Activated naive CD4-positive, alpha-beta T cell treated with anti-CD3 and anti-CD28 coated beads for 36 hours (primary cell): ENCODE measurements around the gene MYL12A. TPM values are rescaled to one million over a fixed set of nuclear protein-coding genes. Genes with fewer than 3 reads are reported as not detected.
A peak's percentile ranks its signal among the peaks of the same experiment; 100 is the strongest.

Experiments used
- CTCF ChIA-PET: fragments of 350-600 bp; sonication (Branson Sonifier 250); formaldehyde crosslinking; loops from one replicate; lab custom pipeline; 2021; ENCODE audit warnings: antibody characterized with exemption; lab: Charles Lee
- DNase-seq: peaks from one replicate; pipeline ENCODE4 v3.0.0-alpha.2; 2020
- H3K27ac Mint-ChIP-seq: one replicate; pipeline ENCODE4 v1.8.0; 2021; ENCODE audit warnings: mild to moderate bottlenecking, mixed read lengths
- H3K27me3 Mint-ChIP-seq: one replicate; pipeline ENCODE4 v1.8.0; 2021; ENCODE audit warnings: low read depth, mixed read lengths
- H3K36me3 Mint-ChIP-seq: one replicate; pipeline ENCODE4 v1.8.0; 2021; ENCODE audit warnings: low read depth, mixed read lengths
- H3K4me1 Mint-ChIP-seq: one replicate; pipeline ENCODE4 v1.8.0; 2021; ENCODE audit warnings: low read depth, mixed read lengths
- H3K4me3 Mint-ChIP-seq: one replicate; pipeline ENCODE4 v1.8.0; 2021; ENCODE audit warnings: mild to moderate bottlenecking, moderate library complexity, mixed read lengths
- H3K9me3 Mint-ChIP-seq: one replicate; pipeline ENCODE4 v1.8.0; 2021; ENCODE audit warnings: mixed read lengths
- intact Hi-C: fragments of 100-400 bp; cut with micrococcal nuclease; formaldehyde crosslinking; loops from one replicate; pipeline ENCODE4 v1.15.1; 2023
- total RNA-seq, 2 experiments: library from RNA; stranded (reverse); gene quantifications; one replicate each; pipeline ENCODE4 v1.2.3, GENCODE V29; 2021

MYL12A gene
- total RNA-seq, 2 experiments from 2014 or later, result 328 to 335 TPM

- Mint-ChIP-seq H3K36me3 (no peaks in the 10 kb centered on the region), H3K4me3 (no peak overlapping the region), H3K27me3 (no peaks in the 10 kb centered on the region), H3K27ac (no peak overlapping the region), H3K4me1 (peaks cover 5% of the 10 kb centered on the region), H3K9me3 (no peaks in the 10 kb centered on the region)
- CTCF ChIA-PET, result interaction anchor here (1.6 kb wide), 1 partner anchor 79 kb away, joined by 4 read pairs; no protein-coding TSS in a partner anchor
- intact Hi-C loops, result no loop called here
- DNase-seq, result no peak
Measured at GRCh38 chr18:3230401-3231334, 16.9 kb upstream of the MYL12A start.

GRCh38 chr18:3233004-3233403 lies 14.6 kb upstream of the MYL12A start:
- Mint-ChIP-seq H3K36me3 (no peaks in the 10 kb centered on the region), H3K9me3 (no peaks in the 10 kb centered on the region), H3K27me3 (no peaks in the 10 kb centered on the region), H3K4me1 (peaks cover 2% of the 10 kb centered on the region), H3K4me3 (no peak overlapping the region), H3K27ac (no peak overlapping the region)
- DNase-seq, result no peak
- intact Hi-C loops, result no loop called here
- CTCF ChIA-PET, result no interaction called here

GRCh38 chr18:3233433-3234168 lies 14.0 kb upstream of the MYL12A start:
- peaks cover 2% of the 10 kb centered on the region for H3K4me1 Mint-ChIP-seq
- H3K36me3 Mint-ChIP-seq, result no peaks in the 10 kb centered on the region
- H3K27ac Mint-ChIP-seq, result no peak overlapping the region
- no peaks in the 10 kb centered on the region for H3K27me3 Mint-ChIP-seq
- no peak overlapping the region for H3K4me3 Mint-ChIP-seq
- CTCF ChIA-PET, result interaction anchor here (1.1 to 3.4 kb wide), 3 partner anchors 12 to 104 kb away, joined by 3 to 15 read pairs (median 4); partner anchors contain the start of gene MYL12A
- no peak for DNase-seq
- no peaks in the 10 kb centered on the region for H3K9me3 Mint-ChIP-seq
- intact Hi-C loops, result loop anchor here (2.0 kb wide), 1 partner anchor 15 kb away; the partner anchor contains the start of gene MYOM1

GRCh38 chr18:3234457-3234856 lies 13.1 kb upstream of the MYL12A start:
- Mint-ChIP-seq H3K4me3 (no peak overlapping the region), H3K4me1 (peaks cover 2% of the 10 kb centered on the region), H3K36me3 (no peaks in the 10 kb centered on the region), H3K9me3 (no peaks in the 10 kb centered on the region), H3K27ac (no peak overlapping the region), H3K27me3 (no peaks in the 10 kb centered on the region)
- DNase-seq, result no peak
- CTCF ChIA-PET, result interaction anchor here (0.6 to 3.4 kb wide), 7 partner anchors 9 to 286 kb away, joined by 3 to 15 read pairs (median 4); partner anchors contain the start of gene MYL12A
- intact Hi-C loops, result loop anchor here (2.0 kb wide), 1 partner anchor 16 kb away; the partner anchor contains the start of gene MYOM1

- Mint-ChIP-seq H3K4me3 (no peak overlapping the region), H3K27me3 (no peaks in the 10 kb centered on the region), H3K9me3 (peaks cover 6% of the 10 kb centered on the region), H3K36me3 (peaks cover 6% of the 10 kb centered on the region), H3K4me1 (peaks cover 2% of the 10 kb centered on the region), H3K27ac (no peak overlapping the region)
- CTCF ChIA-PET, result interaction anchor here (3.4 kb wide), 1 partner anchor 10 kb away, joined by 15 read pairs; no protein-coding TSS in a partner anchor
- DNase-seq, result no peak
- intact Hi-C loops, result loop anchor here (2.0 kb wide), 1 partner anchor 17 kb away; the partner anchor contains the start of gene MYOM1
Measured at GRCh38 chr18:3235846-3236245, 11.8 kb upstream of the MYL12A start.

GRCh38 chr18:3236470-3236869 lies 11.1 kb upstream of the MYL12A start:
- H3K27me3 Mint-ChIP-seq, result no peaks in the 10 kb centered on the region
- intact Hi-C loops, result no loop called here

GRCh38 chr18:3238742-3239141 lies 8.9 kb upstream of the MYL12A start:
- peaks cover 20% of the 10 kb centered on the region for H3K9me3 Mint-ChIP-seq
- no peak overlapping the region for H3K4me3 Mint-ChIP-seq
- no peak overlapping the region for H3K27ac Mint-ChIP-seq
- peaks cover 20% of the 10 kb centered on the region for H3K36me3 Mint-ChIP-seq
- intact Hi-C loops, result no loop called here
- no peak for DNase-seq
- H3K4me1 Mint-ChIP-seq, result peaks cover 2% of the 10 kb centered on the region
- H3K27me3 Mint-ChIP-seq, result no peaks in the 10 kb centered on the region
- CTCF ChIA-PET, result interaction anchor here (0.9 kb wide), 1 partner anchor 87 kb away, joined by 3 read pairs; no protein-coding TSS in a partner anchor

More at GRCh38 chr18:3236470-3236869, 11.1 kb upstream of the MYL12A start:
- H3K4me3 Mint-ChIP-seq, result no peak overlapping the region
- peaks cover 10% of the 10 kb centered on the region for H3K9me3 Mint-ChIP-seq
- no peak overlapping the region for H3K27ac Mint-ChIP-seq
- CTCF ChIA-PET, result interaction anchor here (3.4 kb wide), 1 partner anchor 9 kb away, joined by 15 read pairs; no protein-coding TSS in a partner anchor
- no peak for DNase-seq
- peaks cover 2% of the 10 kb centered on the region for H3K4me1 Mint-ChIP-seq
- peaks cover 9% of the 10 kb centered on the region for H3K36me3 Mint-ChIP-seq

- Mint-ChIP-seq H3K27ac (no peak overlapping the region), H3K4me1 (peaks cover 17% of the 10 kb centered on the region), H3K4me3 (peak overlapping the region; percentile 90), H3K36me3 (peaks cover 28% of the 10 kb centered on the region), H3K9me3 (peaks cover 20% of the 10 kb centered on the region), H3K27me3 (no peaks in the 10 kb centered on the region)
- no peak for DNase-seq
- CTCF ChIA-PET, result interaction anchor here (0.9 to 4.7 kb wide), 14 partner anchors 10 to 421 kb away, joined by 3 to 35 read pairs (median 6); no protein-coding TSS in a partner anchor
- intact Hi-C loops, result no loop called here
Measured at GRCh38 chr18:3245185-3245564, 2.4 kb upstream of the MYL12A start.

GRCh38 chr18:3245853-3246634 lies 1.6 kb upstream of the MYL12A start:
- intact Hi-C loops, result loop anchor here (1.0 to 2.0 kb wide), 12 partner anchors 67 to 1141 kb away; partner anchors contain the start of genes EMILIN2, LPIN2, METTL4 and NDC80
- Mint-ChIP-seq H3K9me3 (peaks cover 13% of the 10 kb centered on the region), H3K4me1 (peaks cover 23% of the 10 kb centered on the region), H3K4me3 (peak overlapping the region; percentile 90), H3K36me3 (peaks cover 21% of the 10 kb centered on the region), H3K27ac (peak overlapping the region; percentile 92), H3K27me3 (no peaks in the 10 kb centered on the region)
- DNase-seq, result peak; percentile 91
- CTCF ChIA-PET, result interaction anchor here (0.5 to 4.7 kb wide), 52 partner anchors 8 to 705 kb away, joined by 3 to 35 read pairs (median 4); no protein-coding TSS in a partner anchor

- peak overlapping the region; percentile 90 for H3K4me3 Mint-ChIP-seq
- intact Hi-C loops, result loop anchor here (1.0 to 2.0 kb wide), 22 partner anchors 16 to 1141 kb away; partner anchors contain the start of genes EMILIN2, LPIN2, METTL4 and MYL12B
- H3K36me3 Mint-ChIP-seq, result peaks cover 17% of the 10 kb centered on the region
- DNase-seq, result peak; percentile 19
- peaks cover 29% of the 10 kb centered on the region for H3K4me1 Mint-ChIP-seq
- peak overlapping the region; percentile 92 for H3K27ac Mint-ChIP-seq
- peaks cover 8% of the 10 kb centered on the region for H3K9me3 Mint-ChIP-seq
- CTCF ChIA-PET, result interaction anchor here (0.5 to 4.7 kb wide), 52 partner anchors 9 to 705 kb away, joined by 3 to 35 read pairs (median 4); partner anchors contain the start of gene MYL12B
- H3K27me3 Mint-ChIP-seq, result no peaks in the 10 kb centered on the region
Measured at GRCh38 chr18:3246635-3247239, 864 bp upstream of the MYL12A start.
